ENCODE results near the gene SMPD2.

SMPD2 gene

DNA sequence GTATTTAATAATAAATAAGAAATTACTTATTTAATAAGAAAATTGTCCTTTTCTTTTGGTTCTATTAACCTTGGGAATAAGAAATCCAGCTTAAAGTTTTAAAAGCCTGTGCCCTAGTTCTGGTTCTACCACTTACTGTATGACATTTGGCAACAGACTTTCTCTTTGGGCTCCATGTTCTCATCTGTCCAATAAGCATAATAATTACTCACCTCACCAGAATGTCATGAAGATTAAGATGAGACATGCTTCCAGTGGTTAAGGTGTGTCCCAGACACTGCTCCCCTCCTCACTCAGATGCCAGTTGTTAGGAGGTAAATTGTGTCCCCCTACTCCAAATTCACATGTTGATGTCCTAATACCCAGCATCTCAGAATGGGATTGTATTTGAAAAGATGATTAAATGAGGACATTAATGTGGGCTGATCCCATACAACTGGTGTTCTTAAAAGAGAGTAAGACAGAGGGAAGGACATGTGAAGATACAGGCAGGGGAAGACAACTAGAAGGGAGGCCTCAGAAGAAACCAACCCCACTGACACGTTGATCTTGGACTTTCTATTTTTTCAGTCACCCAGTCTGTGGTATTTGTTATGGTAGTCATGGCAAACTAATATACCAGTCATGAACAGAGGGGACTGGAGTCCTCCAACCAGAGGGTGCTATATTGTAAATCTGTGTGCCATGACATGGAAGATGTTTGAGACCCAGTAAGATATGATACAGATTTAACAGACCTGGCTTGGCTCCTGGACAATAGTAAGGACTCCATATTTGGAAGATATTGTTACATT is 21.4 kb downstream of the SMPD2 start:
- no peak for DNase-seq

DNA sequence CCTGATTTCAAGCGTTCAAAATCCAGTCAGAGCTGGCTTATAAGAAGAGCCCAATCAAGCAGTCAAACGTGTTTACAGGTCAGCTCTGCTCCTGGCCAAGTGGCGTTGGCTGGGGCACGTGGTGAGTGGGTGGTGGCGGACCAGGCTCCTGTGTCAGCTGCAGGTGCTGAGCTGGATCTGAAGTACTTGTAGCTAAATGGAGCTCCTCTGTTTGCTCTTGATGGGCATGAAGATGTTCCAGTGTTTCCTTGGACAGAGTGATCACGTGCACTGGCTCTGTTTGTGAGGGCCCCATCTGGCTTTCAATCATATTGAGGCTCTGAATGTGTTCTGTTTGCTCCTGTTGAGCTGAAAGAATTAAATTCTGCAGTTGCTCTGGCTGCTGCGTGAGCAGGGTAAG is 25.2 kb downstream of the SMPD2 start:
- DNase-seq: no peak

GRCh38 chr6:109466212-109466923 is 25.8 kb downstream of the SMPD2 start:
- DNase-seq: no peak

DNA sequence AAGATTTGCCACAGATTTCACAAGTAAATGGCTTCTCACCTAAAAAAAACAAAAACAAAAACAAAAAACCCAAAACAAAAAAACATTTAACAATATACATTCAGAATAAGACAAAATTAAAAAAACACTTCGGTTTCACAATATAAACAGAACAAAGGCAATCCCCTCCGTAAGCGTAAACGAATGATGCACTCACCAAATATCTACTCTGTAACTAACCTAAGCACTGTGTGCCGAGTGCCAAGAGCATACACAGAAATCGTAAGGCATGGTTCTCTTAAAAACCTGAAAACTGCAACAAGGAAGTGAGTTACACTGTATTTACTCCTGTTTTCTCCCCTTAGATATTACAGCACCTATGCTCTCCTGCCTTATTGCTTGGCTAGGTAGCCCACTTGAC is 27.2 kb downstream of the SMPD2 start:
- no peak for DNase-seq

- DNase-seq: no peak
These were observed 29.2 kb downstream of the SMPD2 start for GRCh38 chr6:109469591-109470189.

DNA sequence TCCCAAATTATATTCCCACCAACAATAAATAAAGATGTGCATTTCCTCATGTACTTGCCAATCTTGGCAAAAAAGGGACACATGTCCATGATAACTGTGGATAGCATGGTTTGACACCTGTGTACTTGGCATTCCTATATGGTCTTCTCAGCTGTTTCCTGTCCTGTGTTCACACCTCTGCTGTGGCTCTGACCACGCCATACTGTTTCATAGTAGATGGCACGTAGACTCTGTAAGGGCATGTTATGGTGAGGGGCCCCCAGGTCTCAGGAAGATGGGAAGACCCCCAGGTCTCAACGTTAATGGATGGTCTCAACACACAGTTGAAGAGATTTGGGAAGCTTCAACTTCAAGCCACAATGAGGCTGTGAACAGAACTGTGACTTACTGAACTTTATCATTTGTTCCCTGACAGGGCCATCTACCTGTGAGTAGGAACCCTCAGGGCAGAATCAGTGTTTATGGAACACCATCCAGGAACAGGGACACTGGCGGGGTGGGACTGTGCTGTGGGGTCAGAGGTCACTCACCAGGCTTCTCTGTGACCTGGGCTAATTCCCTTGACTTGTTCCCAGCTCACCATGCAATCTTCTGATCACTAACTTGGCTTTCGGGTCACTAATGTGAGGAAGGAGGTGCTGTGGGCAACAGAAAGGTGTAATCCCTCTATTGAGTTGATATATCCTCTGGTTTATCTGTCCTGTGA is 30.7 kb downstream of the SMPD2 start:
- DNase-seq: no peak

DNA sequence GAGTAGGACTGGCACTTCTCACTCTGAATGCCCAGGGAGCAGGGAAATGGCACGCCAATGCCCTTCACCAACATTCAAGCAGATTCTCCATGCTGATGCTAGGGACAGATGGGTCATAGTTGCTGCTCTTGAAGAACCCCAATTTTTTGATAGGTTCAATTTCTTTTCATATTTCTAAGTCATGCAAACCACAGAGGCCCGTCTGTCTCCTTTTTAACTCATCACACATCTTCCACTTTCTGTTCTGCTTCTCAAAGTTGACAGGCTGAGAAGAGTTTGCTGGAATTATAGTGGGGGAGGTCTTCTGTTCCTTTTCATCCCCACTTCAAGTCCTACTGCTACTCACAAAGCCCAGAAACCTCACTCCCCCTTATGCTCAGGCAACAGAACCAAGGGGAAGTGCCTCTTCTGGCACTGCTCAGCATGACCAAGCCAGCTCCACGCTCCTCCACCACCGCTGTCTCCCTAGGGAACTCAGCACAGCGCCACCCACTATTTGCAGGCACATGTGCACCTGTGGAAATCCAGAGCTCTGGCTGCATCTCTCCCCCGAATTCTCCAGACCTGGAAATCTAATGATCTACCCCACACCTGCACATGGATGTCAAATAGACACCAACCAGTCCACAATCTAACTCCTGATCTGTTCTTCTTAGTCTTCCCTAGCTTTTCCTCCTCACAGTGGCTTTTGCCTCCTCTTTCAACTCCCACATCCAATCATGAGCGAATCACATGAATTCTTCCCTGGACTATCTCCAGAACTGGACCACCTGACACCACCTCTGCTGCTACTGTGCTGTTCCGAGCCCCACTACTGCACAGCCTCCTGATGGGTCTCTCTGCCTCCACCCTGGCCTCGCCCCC is 31.8 kb downstream of the SMPD2 start:
- DNase-seq: no peak

DNA sequence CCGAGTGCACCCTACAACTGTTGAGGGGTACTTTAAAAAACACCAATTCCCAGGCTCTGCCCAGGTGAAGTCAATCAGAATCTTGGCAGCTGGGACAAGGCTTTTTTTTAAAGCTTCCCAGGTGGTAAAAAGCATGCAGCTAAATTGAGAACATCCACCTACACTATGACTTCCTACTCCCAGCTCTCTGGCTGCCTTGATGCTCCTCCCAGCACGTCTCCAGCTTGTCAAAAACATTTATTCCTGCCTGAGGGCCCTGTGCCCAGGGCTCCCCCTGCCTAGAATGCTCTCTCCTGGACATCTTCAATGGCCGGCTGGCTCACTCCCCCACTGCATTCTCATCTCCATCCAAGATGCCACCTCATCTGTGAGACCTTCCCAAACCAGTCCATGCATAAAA is 32.6 kb downstream of the SMPD2 start:
- DNase-seq: no peak

DNA sequence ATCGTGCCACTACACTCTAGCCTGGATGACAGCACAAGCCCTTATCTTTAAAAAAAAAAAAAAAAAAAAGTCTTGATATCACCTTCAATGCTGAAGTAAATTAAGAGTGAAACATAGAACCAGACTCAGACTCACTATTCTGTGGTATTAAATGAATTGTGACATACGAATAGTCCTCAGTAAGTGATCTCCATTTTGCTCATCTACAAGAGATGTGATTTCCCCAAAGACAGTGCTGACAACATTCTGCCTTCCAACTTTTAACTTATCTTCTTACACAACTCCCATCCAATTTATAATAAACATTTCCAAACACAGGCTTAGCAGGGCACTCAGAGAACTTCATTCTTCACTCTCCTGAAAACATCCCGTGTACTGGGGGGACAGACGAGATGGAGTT is 34.5 kb downstream of the SMPD2 start:
- no peak for DNase-seq

- no peak for DNase-seq
These were observed 35.1 kb downstream of the SMPD2 start for GRCh38 chr6:109475625-109476024.

DNA sequence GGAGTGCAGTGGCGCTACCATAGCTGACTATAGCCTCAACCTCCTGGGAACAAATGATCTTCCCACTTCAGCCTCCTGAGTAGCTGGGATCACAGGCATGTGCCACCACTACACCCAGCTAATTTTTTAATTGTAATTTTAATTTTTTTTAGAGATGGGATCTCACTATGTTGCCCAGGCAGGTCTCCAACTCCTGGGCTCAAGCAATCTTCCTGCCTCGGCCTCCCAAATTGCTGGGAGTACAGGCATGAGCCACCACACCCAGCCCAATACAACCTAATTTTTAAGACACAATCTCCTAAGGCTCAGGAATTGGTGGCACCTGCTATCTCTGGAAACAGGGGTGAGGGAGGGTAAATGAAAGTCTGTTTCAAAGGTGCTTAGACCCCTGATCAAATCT is 36.7 kb downstream of the SMPD2 start:
- no peak for DNase-seq

- DNase-seq: no peak
These were observed 37.2 kb downstream of the SMPD2 start for GRCh38 chr6:109477725-109478124.

DNA sequence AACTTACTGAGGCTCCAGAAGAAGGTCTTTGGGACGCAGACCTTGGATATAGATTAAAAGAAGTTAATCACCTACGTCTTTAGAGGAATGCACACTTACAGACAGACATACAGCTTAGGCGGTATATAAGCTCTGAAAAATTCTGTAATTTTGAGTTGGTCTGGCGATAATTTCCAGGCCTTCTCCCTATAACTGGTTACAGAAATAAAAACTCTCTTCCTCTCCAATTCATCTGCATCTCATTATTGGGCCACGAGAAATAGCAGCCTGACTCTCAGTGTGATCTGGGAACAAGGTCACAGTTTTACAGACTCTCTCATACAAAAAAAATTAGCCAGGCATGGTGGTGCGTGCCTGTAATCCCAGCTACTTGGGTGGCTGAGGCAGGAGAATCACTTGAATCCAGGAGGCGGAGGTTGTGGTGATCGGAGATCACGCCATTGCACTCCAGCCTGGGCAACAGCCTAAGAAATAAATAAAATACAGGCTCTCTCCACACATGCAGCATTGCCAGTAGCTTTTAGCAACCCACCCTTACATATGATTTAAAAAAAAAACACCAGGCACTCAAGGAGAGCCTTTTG is 37.8 kb downstream of the SMPD2 start:
- DNase-seq: no peak

DNA sequence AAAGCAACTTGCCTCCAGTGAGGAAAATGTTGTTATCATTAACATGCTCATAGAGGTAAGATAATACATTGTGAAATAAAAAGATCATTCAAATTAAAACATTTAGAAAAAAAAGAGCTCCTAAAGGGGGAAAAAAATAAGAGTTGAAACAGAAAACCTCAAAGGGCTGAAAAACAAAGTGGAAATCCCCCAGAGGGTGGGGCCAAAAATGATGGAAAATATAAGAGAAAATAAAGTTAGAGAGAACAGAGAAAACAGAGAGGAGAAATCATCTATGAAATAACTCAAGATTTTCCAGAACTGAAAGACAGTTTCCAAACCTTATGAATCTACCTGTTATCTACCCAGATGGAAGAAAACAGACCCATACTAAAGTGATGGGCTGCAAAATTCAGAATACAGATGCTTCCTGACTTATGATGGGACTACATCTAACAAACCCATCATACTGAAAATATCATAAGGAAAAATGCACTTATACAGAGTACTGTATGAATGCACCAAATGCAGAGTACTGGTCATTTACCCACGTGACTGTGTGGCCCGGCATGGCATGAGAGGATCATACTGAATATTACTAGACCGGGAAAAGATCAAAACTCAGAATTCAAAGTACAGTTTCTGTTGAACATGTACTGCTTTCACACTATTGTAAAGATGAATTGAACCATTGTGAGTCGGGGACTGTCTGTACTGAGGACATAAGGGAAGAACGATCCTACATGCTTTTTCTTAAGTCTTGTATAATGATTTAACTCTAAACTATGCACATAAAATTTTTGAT is 38.5 kb downstream of the SMPD2 start:
- no peak for DNase-seq

DNA sequence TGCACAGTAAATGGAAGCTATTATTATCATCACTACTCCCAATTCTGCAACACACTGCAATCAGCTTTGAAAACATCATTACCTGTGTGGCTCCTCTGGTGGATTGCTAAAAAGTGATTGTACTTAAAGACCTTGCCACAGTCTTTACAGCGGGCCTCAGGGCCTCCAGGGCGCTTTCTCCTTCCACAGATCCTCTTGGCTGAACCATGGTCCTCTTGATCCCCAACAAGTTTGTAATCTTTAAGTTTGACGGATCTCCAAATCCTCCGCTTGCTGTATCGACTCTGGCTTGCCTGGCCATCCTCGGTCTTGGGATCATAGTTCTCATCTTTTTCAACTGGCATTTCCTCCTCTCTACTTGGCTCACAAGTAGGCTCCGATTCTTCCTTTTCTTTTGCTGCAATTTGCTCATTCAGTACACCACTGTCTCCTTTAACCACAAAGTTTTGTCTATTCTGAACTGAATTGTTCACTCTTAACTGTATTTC is 40.5 kb downstream of the SMPD2 start:
- no peak for DNase-seq

DNA sequence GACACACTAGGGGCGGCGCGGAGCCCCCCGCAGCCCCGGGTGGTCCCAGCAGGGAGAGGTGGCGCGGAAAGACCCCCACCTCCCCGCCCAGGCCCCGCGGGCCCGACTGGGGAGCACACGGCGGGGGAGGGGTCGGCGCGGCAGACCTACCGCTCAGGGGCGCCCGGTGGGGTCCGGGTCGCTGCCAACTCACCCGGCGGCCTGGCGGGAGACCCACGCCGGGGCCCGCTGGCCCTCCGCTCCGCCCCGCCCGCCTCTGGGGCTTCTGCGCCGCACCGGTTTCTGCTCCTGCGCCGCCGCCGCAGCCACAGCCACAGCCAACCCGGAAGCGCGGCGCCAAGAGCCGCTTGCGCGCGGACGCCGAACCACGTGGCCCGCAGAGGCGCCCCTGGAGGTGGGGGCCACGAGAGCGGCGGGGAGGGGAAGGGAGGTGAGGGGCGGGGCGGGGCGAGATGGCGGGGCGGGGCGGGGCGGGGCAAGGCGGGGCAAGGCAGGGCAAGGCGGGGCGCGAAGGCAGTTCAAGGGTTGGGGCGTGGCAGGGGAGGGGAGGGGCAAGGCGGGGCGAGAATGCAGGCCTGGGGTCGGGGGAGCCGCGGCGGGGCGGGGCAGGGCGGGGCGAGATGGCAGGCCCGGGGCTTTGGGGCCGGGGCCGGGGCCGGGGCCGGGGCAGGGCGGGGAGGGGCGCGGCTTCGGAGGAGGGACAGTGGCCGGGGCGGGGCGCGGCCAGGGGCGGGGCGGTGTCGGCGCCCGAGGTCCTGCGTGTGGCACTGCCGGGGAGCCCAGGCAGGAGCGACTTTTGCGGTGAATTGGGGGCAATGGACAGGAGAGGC is 42.6 kb downstream of the SMPD2 start, which contains the start of gene ZBTB24:
Gene ZBTB24, minus strand, starts transcription at position 315 of the 830 bp plus-strand sequence. CDS start 1,193 bp downstream, outside the sequence.
- peak; percentile 86 for DNase-seq

DNA sequence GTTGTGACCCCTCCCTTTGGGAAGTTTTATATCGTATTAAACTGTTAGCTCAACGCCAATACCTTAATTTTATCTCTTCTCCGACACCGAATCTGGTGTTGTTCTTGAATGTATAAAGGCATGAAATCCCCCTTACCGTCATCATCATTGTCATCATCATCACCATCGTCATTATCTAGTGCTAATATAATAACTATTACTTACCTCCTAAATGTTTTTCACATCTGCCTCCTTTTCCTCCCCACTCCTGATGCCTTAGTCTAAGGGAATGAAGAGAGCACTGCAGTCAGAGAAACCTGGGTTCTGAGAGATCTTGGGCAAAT is 43.2 kb downstream of the SMPD2 start:
- no peak for DNase-seq

- DNase-seq: no peak
These were observed 43.6 kb downstream of the SMPD2 start for GRCh38 chr6:109484122-109484521.

- DNase-seq: no peak
These were observed 44.9 kb downstream of the SMPD2 start for GRCh38 chr6:109485266-109485935.

- no peak for DNase-seq
These were observed 45.5 kb downstream of the SMPD2 start for GRCh38 chr6:109486068-109486467.

All from activated T-cell treated with anti-CD3 and anti-CD28 coated beads, Interleukin-2, amount 50 U/mL, for 1 hour (primary cell).